ENCODE measurements around the gene KIAA1549. TPM values are rescaled to one million over a fixed set of nuclear protein-coding genes. Genes with fewer than 3 reads are reported as not detected.

The KIAA1549 gene
- total and polyA plus RNA-seq, 4 donors = 0.13 to 0.89 (median 0.42) TPM

DNA sequence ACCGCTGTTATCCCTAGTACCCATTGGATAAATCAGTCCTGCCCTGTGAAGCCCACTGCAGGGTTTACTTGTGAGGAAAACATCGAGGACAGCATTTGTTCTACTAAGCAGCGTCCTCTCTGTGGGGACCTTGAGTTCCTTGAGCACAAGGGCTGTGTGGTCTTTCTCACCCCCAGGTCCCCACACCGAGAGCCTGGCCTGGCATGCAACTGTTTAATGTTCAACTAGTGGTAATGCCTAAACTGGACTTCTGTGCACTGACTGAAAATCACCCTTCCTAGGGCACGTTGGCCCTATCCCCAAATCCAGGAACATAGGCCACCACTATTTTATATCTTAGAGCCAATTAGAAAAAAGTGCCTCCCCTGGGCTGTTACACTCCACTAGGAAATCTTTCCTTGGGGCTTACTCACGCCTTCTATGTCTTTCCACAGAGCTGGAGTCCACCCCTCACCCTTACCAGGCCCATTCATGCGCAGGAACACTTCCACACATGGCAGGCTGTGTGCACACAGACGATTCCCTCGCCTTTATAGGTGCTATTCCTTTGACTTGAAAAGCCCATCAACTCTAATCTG lies 185.1 kb downstream of the KIAA1549 start:
- Histone ChIP-seq H3K36me3 (ENCODE audit: control insufficient read depth in 4 of 4, insufficient read depth in 3 of 4, low read depth in 1 of 4, low read length in 3 of 4) (no peaks in the 10 kb centered on the region), H3K27me3 (ENCODE audit: control insufficient read depth in 4 of 4, insufficient read depth in 4 of 4, low read length in 3 of 4) (peaks cover 0 to 7% (median 0%) of the 10 kb centered on the region in 4 donors), H3K4me1 (ENCODE audit: control insufficient read depth in 4 of 4, insufficient read depth in 4 of 4, low read length in 3 of 4) (no peaks in the 10 kb centered on the region), H3K9me3 (ENCODE audit: control insufficient read depth in 4 of 4, low read length in 3 of 4) (no peaks in the 10 kb centered on the region), H3K27ac (ENCODE audit: low read depth in 1 of 2, low read length in 2 of 2) (no peak overlapping the region), H3K4me3 (ENCODE audit: low read depth in 1 of 3, low read length in 3 of 3) (no peak overlapping the region), H3K9ac (ENCODE audit: low read depth in 1 of 2, low read length in 2 of 2) (no peak overlapping the region)
- WGBS = 84% methylated on average over 9 of the region's 9 CpGs
- no peak for DNase-seq (ENCODE audit: low spot score)
- TF ChIP-seq GABPA (IDR thresholded peaks at IDR 0.05 in 1 of 2, conservative IDR thresholded peaks at IDR 0.05 in 1 of 2) (no peak), YY1 (IDR thresholded peaks at IDR 0.05) (no peak), EGR1 (IDR thresholded peaks at IDR 0.05; ENCODE audit: low read depth in 2 of 2) (no peak), JUND (IDR thresholded peaks at IDR 0.05) (no peak), NR2F2 (IDR thresholded peaks at IDR 0.05) (no peak), FOXA2 (IDR thresholded peaks at IDR 0.05) (no peak), RXRA (IDR thresholded peaks at IDR 0.05) (no peak), FOXA1 (IDR thresholded peaks at IDR 0.05) (no peak)
- TF ChIP-seq, protein P1, sequence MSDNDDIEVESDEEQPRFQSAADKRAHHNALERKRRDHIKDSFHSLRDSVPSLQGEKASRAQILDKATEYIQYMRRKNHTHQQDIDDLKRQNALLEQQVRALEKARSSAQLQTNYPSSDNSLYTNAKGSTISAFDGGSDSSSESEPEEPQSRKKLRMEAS (IDR thresholded peaks at IDR 0.05) = no peak
- TF ChIP-seq, protein P2, sequence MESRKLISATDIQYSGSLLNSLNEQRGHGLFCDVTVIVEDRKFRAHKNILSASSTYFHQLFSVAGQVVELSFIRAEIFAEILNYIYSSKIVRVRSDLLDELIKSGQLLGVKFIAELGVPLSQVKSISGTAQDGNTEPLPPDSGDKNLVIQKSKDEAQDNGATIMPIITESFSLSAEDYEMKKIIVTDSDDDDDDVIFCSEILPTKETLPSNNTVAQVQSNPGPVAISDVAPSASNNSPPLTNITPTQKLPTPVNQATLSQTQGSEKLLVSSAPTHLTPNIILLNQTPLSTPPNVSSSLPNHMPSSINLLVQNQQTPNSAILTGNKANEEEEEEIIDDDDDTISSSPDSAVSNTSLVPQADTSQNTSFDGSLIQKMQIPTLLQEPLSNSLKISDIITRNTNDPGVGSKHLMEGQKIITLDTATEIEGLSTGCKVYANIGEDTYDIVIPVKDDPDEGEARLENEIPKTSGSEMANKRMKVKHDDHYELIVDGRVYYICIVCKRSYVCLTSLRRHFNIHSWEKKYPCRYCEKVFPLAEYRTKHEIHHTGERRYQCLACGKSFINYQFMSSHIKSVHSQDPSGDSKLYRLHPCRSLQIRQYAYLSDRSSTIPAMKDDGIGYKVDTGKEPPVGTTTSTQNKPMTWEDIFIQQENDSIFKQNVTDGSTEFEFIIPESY (IDR thresholded peaks at IDR 0.05) = no peak
- TF ChIP-seq, protein P3, sequence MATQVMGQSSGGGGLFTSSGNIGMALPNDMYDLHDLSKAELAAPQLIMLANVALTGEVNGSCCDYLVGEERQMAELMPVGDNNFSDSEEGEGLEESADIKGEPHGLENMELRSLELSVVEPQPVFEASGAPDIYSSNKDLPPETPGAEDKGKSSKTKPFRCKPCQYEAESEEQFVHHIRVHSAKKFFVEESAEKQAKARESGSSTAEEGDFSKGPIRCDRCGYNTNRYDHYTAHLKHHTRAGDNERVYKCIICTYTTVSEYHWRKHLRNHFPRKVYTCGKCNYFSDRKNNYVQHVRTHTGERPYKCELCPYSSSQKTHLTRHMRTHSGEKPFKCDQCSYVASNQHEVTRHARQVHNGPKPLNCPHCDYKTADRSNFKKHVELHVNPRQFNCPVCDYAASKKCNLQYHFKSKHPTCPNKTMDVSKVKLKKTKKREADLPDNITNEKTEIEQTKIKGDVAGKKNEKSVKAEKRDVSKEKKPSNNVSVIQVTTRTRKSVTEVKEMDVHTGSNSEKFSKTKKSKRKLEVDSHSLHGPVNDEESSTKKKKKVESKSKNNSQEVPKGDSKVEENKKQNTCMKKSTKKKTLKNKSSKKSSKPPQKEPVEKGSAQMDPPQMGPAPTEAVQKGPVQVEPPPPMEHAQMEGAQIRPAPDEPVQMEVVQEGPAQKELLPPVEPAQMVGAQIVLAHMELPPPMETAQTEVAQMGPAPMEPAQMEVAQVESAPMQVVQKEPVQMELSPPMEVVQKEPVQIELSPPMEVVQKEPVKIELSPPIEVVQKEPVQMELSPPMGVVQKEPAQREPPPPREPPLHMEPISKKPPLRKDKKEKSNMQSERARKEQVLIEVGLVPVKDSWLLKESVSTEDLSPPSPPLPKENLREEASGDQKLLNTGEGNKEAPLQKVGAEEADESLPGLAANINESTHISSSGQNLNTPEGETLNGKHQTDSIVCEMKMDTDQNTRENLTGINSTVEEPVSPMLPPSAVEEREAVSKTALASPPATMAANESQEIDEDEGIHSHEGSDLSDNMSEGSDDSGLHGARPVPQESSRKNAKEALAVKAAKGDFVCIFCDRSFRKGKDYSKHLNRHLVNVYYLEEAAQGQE (IDR thresholded peaks at IDR 0.05) = no peak
- TF ChIP-seq, protein P4, sequence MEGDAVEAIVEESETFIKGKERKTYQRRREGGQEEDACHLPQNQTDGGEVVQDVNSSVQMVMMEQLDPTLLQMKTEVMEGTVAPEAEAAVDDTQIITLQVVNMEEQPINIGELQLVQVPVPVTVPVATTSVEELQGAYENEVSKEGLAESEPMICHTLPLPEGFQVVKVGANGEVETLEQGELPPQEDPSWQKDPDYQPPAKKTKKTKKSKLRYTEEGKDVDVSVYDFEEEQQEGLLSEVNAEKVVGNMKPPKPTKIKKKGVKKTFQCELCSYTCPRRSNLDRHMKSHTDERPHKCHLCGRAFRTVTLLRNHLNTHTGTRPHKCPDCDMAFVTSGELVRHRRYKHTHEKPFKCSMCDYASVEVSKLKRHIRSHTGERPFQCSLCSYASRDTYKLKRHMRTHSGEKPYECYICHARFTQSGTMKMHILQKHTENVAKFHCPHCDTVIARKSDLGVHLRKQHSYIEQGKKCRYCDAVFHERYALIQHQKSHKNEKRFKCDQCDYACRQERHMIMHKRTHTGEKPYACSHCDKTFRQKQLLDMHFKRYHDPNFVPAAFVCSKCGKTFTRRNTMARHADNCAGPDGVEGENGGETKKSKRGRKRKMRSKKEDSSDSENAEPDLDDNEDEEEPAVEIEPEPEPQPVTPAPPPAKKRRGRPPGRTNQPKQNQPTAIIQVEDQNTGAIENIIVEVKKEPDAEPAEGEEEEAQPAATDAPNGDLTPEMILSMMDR (IDR thresholded peaks at IDR 0.05; ENCODE audit: low read depth, low read length, missing input control) = no peak
- TF ChIP-seq, protein P5, sequence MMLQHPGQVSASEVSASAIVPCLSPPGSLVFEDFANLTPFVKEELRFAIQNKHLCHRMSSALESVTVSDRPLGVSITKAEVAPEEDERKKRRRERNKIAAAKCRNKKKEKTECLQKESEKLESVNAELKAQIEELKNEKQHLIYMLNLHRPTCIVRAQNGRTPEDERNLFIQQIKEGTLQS (IDR thresholded peaks at IDR 0.05) = no peak
